GM12891 (cell line): ENCODE measurements around the gene SPDYC. TPM values are rescaled to one million over a fixed set of nuclear protein-coding genes. Genes with fewer than 3 reads are reported as not detected.

Source experiments
- DNase-seq: peaks from one replicate; pipeline ENCODE4 v3.0.0; 2011; ENCODE audit warnings: low spot score; ENCODE audit not compliant: insufficient read length
- FAIRE-seq: peaks from 2 replicates; lab custom pipeline; 2011; peaks lifted over from hg19 to GRCh38; lab: Jason Lieb, UNC
- PAX5 ChIP-seq: IDR thresholded peaks from 2 replicates; pipeline ENCODE4 v1.6.1; 2011; ENCODE audit warnings: low read length, moderate library complexity, mild to moderate bottlenecking; ENCODE audit not compliant: insufficient read depth, severe bottlenecking
- POLR2A ChIP-seq: IDR thresholded peaks from 2 replicates; pipeline ENCODE4 v1.6.1; 2011; ENCODE audit warnings: low read depth, low read length, control low read depth
- POLR2AphosphoS5 ChIP-seq: IDR thresholded peaks from 2 replicates; pipeline ENCODE4 v1.6.1; 2011; ENCODE audit warnings: low read depth, low read length, control low read depth
- POU2F2 ChIP-seq: IDR thresholded peaks from 2 replicates; pipeline ENCODE4 v1.6.1; 2011; ENCODE audit warnings: low read depth, mild to moderate bottlenecking, control low read depth, low read length, moderate library complexity
- SPI1 ChIP-seq: IDR thresholded peaks from 2 replicates; pipeline ENCODE4 v1.6.1; 2011; ENCODE audit warnings: low read depth, low read length, control low read depth
- TAF1 ChIP-seq: IDR thresholded peaks from 2 replicates; pipeline ENCODE4 v1.6.1; 2011; ENCODE audit warnings: low read depth, low read length, control low read depth
- polyA plus RNA-seq: library from polyadenylated mRNA; unstranded; fragments of >200 nt; gene quantifications from one replicate; pipeline ENCODE4 v1.2.1, GENCODE V29; 2012; ENCODE audit warnings: low read depth, missing spikeins, inconsistent platforms; ENCODE audit not compliant: missing spikeins

The SPDYC gene, protein sequence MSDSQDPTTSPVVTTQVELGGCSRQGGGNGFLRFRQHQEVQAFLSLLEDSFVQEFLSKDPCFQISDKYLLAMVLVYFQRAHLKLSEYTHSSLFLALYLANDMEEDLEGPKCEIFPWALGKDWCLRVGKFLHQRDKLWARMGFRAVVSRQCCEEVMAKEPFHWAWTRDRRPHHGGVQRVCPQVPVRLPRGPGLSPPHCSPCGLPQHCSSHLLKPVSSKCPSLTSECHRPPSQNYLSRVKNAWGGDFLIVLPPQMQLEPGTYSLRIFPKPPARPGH
- not detected for polyA plus RNA-seq

- no peak for FAIRE-seq
- DNase-seq = no peak
- TF ChIP-seq PAX5 (no peak), SPI1 (no peak), POLR2A (no peak), POU2F2 (no peak), TAF1 (no peak), POLR2AphosphoS5 (no peak)
Measured at GRCh38 chr11:65170058-65170534, at the start of gene SPDYC. TSS of gene SPDYC (plus strand) at chr11:65170233. CDS start at chr11:65171358, 1,125 bp downstream.

DNA sequence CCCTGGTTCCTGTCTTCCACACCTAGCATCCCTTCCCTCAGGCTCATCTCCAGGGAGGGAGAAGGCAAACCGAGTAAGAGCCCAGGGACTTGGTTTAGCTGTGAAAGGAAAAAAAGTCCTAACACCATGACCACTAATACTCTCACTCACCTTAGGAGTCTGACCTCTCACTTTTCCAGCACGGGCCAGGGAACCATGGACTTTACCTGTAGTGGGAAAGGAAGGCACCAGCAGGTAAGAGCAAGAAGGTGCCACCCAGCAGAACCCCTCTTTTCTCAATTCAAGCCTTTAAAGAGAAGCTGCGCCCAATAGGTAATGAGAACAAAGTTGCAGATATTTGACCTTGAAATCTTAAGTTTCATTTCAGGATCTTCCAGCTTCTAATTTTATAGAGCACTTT lies 49.2 kb upstream of the SPDYC start:
- TF ChIP-seq POU2F2 (no peak), POLR2AphosphoS5 (0 out of 2 replicates have a peak, but pooled peaks have one; percentile 18), SPI1 (no peak), POLR2A (no peak), TAF1 (no peak), PAX5 (no peak)
- no peak for FAIRE-seq

GRCh38 chr11:65121447-65121864 lies 48.6 kb upstream of the SPDYC start:
- no peak for TF ChIP-seq POU2F2
- TF ChIP-seq TAF1 = no peak
- DNase-seq (no peak), FAIRE-seq (peak; percentile 76)

More for the DNA sequence above, 49.2 kb upstream of the SPDYC start:
- DNase-seq = no peak

GRCh38 chr11:65121865-65122696 lies 48.0 kb upstream of the SPDYC start, which contains the start of the genes FAU and MRPL49:
TSS of gene FAU (minus strand) at chr11:65122134. CDS start at chr11:65121813, 321 bp downstream.
TSS of gene MRPL49 (plus strand) at chr11:65122321. CDS start at chr11:65122347, 26 bp downstream.
- FAIRE-seq (peak; percentile 100), DNase-seq (peak; percentile 95)
- TF ChIP-seq TAF1 = peak; percentile 95
- peak; percentile 91 for TF ChIP-seq POLR2AphosphoS5
- peak; percentile 92 for TF ChIP-seq POLR2A
- peak; percentile 52; the same call in 1 of the 2 replicates for TF ChIP-seq POU2F2
- TF ChIP-seq PAX5 = no peak
- peak; percentile 72 for TF ChIP-seq SPI1

- TF ChIP-seq POLR2AphosphoS5 (no peak), POU2F2 (no peak), PAX5 (no peak), TAF1 (no peak), POLR2A (no peak), SPI1 (no peak)
- DNase-seq = no peak
- no peak for FAIRE-seq
Measured at GRCh38 chr11:65124480-65125196, 45.4 kb upstream of the SPDYC start.

- no peak for TF ChIP-seq PAX5
- TF ChIP-seq POU2F2 = no peak
- TF ChIP-seq POLR2A = no peak
- no peak for TF ChIP-seq TAF1
- no peak for TF ChIP-seq POLR2AphosphoS5
- TF ChIP-seq SPI1 = no peak
- FAIRE-seq (no peak), DNase-seq (no peak)
Measured at GRCh38 chr11:65125197-65126056, 44.6 kb upstream of the SPDYC start.

- FAIRE-seq (no peak), DNase-seq (no peak)
Measured at GRCh38 chr11:65126624-65127274, 43.3 kb upstream of the SPDYC start.

DNA sequence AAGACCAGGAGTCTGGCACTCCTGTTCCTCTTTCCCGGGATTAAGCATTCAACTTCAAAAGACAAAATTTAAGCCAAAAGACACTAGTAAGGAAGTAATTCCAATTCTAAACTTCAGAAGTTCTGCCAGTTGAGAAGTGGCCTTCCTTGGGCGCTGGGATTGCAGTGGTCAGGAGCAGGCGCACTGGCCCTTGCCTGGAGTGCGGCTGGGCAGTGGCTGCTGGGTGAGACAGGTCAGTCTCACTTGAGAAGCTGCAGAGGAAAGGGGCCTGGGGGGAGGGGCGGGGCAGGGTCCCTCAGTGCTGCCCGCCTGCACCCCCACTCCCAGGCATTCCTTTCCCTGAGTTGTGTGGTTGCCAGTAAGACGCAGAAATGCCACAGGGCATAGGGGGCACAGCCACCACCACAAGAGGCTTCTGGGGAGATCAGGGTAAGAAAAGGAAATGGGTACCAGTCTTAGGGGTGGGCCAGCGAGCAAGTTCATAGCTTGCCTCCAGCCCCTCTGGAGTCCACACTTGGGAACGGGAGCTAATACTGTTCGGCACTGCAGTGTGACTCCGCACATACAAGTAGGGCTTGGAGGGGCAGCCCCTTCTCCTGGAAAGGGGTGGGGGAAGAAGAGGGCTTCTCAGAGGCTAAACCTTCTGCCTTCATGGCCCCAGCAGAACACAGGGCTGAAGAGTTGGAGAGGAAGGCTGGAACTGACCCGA lies 42.4 kb upstream of the SPDYC start:
- no peak for TF ChIP-seq SPI1
- no peak for TF ChIP-seq TAF1
- TF ChIP-seq PAX5 = no peak
- no peak for FAIRE-seq
- no peak for DNase-seq

More at GRCh38 chr11:65126624-65127274, 43.3 kb upstream of the SPDYC start:
- TF ChIP-seq SPI1 (no peak), POLR2AphosphoS5 (peak; percentile 51; the same call in 1 of the 2 replicates)
